Choroid plexus epithelial cell (primary cell): ENCODE results near the gene LAT.

Experiments
- DNase-seq: peaks from one replicate; pipeline ENCODE4 v3.0.0-alpha.2; 2010; ENCODE audit warnings: low read depth
- H3K4me3 ChIP-seq: 2 replicates; pipeline ENCODE4 v1.5.1; 2011; ENCODE audit warnings: low read depth, mild to moderate bottlenecking, control low read depth, low read length, moderate library complexity
- TF ChIP-seq, protein P1 (sequence below): conservative IDR thresholded peaks from 2 replicates; pipeline ENCODE4 v1.5.1; 2011; ENCODE audit warnings: low read depth, mild to moderate bottlenecking, control low read depth, inconsistent platforms, low read length, moderate library complexity

Gene LAT

DNA sequence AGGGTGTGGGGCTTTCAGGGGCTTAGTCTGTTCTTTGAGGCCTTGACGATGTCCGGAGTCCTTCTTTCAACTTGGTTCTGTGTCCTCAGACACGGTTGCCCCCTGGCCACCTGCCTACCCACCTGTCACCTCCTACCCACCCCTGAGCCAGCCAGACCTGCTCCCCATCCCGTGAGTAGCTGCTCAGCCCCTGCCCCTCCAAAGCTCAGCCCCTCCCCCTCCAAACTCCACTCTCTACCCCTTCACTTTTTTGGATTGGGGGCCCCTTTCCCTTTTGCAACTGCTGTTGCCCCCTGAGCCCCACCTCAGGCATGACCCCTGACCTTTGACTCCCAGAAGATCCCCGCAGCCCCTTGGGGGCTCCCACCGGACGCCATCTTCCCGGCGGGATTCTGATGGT is 1.2 kb downstream of the LAT start:
- DNase-seq, result no peak
- H3K4me3 ChIP-seq, result no peak overlapping the region
- TF ChIP-seq, protein P1, sequence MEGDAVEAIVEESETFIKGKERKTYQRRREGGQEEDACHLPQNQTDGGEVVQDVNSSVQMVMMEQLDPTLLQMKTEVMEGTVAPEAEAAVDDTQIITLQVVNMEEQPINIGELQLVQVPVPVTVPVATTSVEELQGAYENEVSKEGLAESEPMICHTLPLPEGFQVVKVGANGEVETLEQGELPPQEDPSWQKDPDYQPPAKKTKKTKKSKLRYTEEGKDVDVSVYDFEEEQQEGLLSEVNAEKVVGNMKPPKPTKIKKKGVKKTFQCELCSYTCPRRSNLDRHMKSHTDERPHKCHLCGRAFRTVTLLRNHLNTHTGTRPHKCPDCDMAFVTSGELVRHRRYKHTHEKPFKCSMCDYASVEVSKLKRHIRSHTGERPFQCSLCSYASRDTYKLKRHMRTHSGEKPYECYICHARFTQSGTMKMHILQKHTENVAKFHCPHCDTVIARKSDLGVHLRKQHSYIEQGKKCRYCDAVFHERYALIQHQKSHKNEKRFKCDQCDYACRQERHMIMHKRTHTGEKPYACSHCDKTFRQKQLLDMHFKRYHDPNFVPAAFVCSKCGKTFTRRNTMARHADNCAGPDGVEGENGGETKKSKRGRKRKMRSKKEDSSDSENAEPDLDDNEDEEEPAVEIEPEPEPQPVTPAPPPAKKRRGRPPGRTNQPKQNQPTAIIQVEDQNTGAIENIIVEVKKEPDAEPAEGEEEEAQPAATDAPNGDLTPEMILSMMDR, result no peak

DNA sequence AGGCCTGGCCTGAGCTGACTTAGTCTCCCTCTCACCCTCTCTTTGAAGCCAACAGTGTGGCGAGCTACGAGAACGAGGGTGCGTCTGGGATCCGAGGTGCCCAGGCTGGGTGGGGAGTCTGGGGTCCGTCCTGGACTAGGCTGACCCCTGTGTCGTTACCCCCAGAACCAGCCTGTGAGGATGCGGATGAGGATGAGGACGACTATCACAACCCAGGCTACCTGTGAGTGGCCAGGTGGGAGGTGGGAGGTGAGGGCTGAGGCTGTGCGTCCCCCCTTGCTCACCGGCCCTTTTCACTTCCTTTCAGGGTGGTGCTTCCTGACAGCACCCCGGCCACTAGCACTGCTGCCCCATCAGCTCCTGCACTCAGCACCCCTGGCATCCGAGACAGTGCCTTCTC is 1.6 kb downstream of the LAT start:
- TF ChIP-seq, protein P1, result no peak
- no peak for DNase-seq
- no peak overlapping the region for H3K4me3 ChIP-seq

DNA sequence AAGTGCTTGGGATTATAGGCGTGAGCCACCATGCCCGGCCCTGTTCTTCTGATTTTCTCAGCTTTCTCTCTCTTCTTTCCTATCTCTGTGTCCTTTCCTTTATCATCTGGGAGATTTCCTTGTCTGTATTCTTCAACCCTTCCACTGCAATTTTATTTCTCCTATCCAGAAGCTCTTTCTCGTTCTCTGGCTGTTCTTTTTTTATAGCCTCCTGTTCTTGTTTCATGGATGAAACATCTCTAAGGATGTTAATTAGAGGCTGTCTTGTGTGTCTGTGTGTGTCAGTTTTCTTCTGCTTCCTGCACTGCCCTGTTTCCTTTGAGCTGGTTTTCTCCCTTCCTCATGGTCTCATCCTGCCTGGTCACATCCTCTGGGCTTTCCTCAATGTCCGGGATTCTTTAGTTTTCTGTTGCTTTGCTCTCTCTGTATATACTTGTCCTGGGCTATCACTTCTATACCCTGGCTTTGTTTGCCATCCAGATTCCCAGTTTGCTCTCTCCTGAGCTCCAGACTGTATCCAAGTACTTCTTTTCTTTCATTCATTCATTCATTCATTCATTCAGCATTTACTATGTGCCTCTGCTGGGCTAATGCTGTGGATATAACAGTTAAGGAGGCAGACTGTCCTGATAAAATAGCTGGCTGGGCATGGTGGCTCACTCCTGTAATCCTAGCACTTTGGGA is 2.5 kb downstream of the LAT start:
- H3K4me3 ChIP-seq, result no peak overlapping the region
- TF ChIP-seq, protein P1, result no peak

DNA sequence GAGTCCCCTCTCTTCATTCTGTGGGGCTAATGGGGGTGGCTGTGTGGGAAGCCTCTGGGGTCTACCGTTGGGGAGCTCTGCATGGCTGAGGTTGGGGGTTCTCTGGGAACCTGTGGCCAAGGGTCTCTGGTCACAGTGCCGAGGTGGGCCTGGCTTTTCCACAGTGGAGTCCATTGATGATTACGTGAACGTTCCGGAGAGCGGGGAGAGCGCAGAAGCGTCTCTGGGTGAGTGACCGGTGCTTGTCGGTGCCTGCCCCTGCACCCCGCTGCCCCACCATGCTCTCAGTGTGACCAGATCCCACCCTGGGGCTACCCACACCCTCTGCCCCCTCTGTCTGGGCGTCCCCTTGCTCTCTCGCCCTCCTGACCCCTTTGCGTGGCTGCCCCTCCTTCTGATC is 4.5 kb downstream of the LAT start:
- no peak for DNase-seq
- no peak overlapping the region for H3K4me3 ChIP-seq
- TF ChIP-seq, protein P1, result no peak

More for the DNA sequence above, 2.5 kb downstream of the LAT start:
- no peak for DNase-seq

DNA sequence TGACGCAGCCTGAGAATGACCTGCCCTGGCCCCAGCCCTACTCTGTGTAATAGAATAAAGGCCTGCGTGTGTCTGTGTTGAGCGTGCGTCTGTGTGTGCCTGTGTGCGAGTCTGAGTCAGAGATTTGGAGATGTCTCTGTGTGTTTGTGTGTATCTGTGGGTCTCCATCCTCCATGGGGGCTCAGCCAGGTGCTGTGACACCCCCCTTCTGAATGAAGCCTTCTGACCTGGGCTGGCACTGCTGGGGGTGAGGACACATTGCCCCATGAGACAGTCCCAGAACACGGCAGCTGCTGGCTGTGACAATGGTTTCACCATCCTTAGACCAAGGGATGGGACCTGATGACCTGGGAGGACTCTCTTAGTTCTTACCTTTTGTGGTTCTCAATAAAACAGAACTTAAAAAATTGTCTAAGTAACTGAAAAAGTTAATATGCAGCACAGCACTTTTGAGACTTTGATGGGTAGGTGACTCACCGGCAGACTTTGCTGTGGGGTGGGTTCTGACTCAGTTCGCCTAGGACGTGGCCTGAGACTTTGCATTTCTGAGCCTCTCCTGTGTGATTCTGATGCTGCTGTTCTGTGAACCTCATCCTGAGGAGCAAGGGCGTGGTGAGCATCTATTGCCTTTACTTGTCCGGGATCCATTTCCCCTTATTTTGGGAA is 5.7 kb downstream of the LAT start:
- DNase-seq, result no peak
- TF ChIP-seq, protein P1, result no peak
- H3K4me3 ChIP-seq, result no peak overlapping the region

DNA sequence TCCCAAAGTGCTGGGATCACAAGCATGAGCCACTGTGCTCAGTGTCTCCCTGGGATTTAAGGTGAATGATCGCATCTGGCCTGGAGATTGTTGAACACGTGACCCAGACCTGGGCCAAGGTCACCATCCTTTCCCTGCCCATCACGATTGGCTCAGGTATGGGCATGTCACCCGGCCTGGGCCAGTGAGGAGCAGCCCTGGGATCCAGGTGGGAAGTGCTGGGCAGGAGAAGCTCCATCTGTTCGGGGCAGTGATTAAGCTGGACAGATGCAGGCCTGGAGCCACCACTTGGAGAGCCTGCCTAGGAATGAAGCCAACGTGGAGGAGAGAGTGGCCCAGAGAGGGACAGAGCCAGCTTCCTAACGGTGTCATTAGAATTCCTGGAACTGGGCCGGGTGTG is 6.8 kb downstream of the LAT start:
- no peak overlapping the region for H3K4me3 ChIP-seq
- TF ChIP-seq, protein P1, result no peak
- DNase-seq, result no peak

DNA sequence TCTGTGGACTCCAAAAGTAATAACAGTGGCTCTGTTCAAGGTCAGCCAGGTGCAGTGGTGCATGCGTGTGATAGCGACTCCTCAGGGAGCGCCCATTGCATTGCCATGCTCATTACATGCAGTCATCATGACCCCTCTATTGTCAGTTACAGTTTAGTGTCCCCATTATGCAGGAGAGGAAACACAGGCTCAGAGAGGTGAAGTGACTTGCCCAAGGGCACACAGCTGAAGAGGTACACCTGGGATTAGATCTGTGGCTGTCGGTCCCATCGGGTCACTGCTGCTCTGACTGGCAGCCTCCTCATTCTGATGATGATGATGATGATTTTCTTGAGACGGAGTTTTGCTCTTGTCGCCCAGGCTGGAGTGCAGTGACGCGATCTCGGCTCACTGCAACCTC is 7.6 kb downstream of the LAT start:
- no peak overlapping the region for H3K4me3 ChIP-seq
- TF ChIP-seq, protein P1, result no peak
- DNase-seq, result no peak
